Prostate gland (tissue), 2 donors: ENCODE data around the gene CAPN15. TPM values are rescaled to one million over a fixed set of nuclear protein-coding genes. Genes with fewer than 3 reads are reported as not detected.

Experiments
- DNase-seq: peaks from one replicate; pipeline ENCODE4 v3.0.0-alpha.2; 2019; ENCODE audit warnings: low spot score
- H3K27ac ChIP-seq, 2 donors: fragments of 200-600 bp; sonication (generic); 2 replicates each; pipeline ENCODE4 v1.5.1; 2017 to 2019
- H3K27me3 ChIP-seq: fragments of 200-600 bp; sonication (generic); replicated peaks from 2 replicates; pipeline ENCODE4 v1.5.1; 2019; ENCODE audit not compliant: insufficient read depth
- H3K36me3 ChIP-seq, 2 donors: fragments of 200-600 bp; sonication (generic); 1 replicate in 1 of 2; 2 replicates in 1 of 2; pipeline versions ENCODE4 v1.5.1 to v1.8.1; 2017 to 2019
- H3K4me1 ChIP-seq: fragments of 200-600 bp; sonication (generic); replicated peaks from 2 replicates; pipeline ENCODE4 v1.5.1; 2019
- H3K4me3 ChIP-seq, 2 donors: fragments of 200-600 bp; sonication (generic); 2 replicates each; pipeline ENCODE4 v1.5.1; 2017 to 2019
- H3K9me3 ChIP-seq: fragments of 200-600 bp; sonication (generic); 2 replicates; pipeline ENCODE4 v1.5.1; 2017
- POLR2A ChIP-seq: fragments of 450-650 bp; IDR thresholded peaks from one replicate; pipeline ENCODE4 v1.6.1; 2016; ENCODE audit warnings: antibody characterized with exemption, mild to moderate bottlenecking
- POLR2AphosphoS5 ChIP-seq: sonication (generic); formaldehyde crosslinking; IDR thresholded peaks from one replicate; pipeline ENCODE4 v1.6.1; 2017; ENCODE audit warnings: antibody characterized with exemption
- WGBS: methylation state at CpG from one replicate; pipeline ENCODE4 v1.1.5; 2018; 5-methylcytosine and 5-hydroxymethylcytosine counted together
- intact Hi-C: fragments of 100-400 bp; cut with DNase I; formaldehyde crosslinking; loops from one replicate; pipeline ENCODE4 v1.14.2; 2022
- total RNA-seq, 2 donors: library from RNA; depleted of rRNA; stranded (reverse); fragments of >200 nt; gene quantifications; one replicate each; pipeline ENCODE4 v1.1.0, GENCODE V29; 2016
- TF ChIP-seq, protein P1 (sequence below), 4 experiments: fragments of 200-600 bp in 2 of 4; fragments of 450-650 bp in 2 of 4; sonication (generic) in 2 of 4; IDR thresholded peaks; 1 replicate in 3 of 4; 2 replicates in 1 of 4; pipeline ENCODE4 v1.5.1; 2016 to 2019; ENCODE audit warnings: antibody characterized with exemption in 4 of 4, mild to moderate bottlenecking in 2 of 4, moderate library complexity in 2 of 4

CAPN15 gene
- total RNA-seq, 2 donors from 2014 or later = 59.7 to 80.7 TPM

DNA sequence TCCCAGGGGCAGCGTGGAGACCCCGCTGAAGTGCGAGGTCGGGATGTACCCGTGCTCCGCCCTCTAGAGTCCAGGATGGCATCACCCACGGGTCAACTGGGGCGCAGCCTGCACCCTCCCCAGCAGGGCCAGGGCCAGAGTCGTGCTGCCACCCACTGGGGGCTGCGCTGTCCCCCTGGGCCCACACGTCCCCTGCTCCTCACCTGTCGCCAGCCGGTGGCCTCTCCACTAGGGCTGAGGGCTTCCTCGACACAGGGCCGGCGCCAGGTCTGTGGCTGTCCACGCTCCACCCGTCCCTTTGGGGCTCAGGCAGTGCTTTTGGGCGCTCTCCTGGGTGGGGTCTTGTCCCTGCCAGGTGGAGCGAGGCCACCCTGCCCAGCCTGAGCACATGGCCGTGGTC lies 21.1 kb downstream of the CAPN15 start:
- Histone ChIP-seq H3K27me3 (no peaks in the 10 kb centered on the region), H3K36me3 (no peaks in the 10 kb centered on the region), H3K4me3 (no peak overlapping the region), H3K4me1 (no peaks in the 10 kb centered on the region), H3K27ac (no peak overlapping the region), H3K9me3 (no peaks in the 10 kb centered on the region)
- TF ChIP-seq POLR2A (no peak), POLR2AphosphoS5 (no peak)
- TF ChIP-seq, protein P1, sequence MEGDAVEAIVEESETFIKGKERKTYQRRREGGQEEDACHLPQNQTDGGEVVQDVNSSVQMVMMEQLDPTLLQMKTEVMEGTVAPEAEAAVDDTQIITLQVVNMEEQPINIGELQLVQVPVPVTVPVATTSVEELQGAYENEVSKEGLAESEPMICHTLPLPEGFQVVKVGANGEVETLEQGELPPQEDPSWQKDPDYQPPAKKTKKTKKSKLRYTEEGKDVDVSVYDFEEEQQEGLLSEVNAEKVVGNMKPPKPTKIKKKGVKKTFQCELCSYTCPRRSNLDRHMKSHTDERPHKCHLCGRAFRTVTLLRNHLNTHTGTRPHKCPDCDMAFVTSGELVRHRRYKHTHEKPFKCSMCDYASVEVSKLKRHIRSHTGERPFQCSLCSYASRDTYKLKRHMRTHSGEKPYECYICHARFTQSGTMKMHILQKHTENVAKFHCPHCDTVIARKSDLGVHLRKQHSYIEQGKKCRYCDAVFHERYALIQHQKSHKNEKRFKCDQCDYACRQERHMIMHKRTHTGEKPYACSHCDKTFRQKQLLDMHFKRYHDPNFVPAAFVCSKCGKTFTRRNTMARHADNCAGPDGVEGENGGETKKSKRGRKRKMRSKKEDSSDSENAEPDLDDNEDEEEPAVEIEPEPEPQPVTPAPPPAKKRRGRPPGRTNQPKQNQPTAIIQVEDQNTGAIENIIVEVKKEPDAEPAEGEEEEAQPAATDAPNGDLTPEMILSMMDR (IDR thresholded peaks at IDR 0.05) = no peak
- DNase-seq = no peak
- 93% methylated on average over 15 of the region's 21 CpGs for WGBS
- intact Hi-C loops = no loop called here

GRCh38 chr16:549544-550263 lies 22.2 kb downstream of the CAPN15 start:
- WGBS = 92% methylated on average over 49 of the region's 54 CpGs
- no peaks in the 10 kb centered on the region for H3K27me3 ChIP-seq
- no peak for DNase-seq
- H3K9me3 ChIP-seq = no peaks in the 10 kb centered on the region
- no peak for TF ChIP-seq POLR2A
- TF ChIP-seq POLR2AphosphoS5 = no peak
- TF ChIP-seq, protein P1 (IDR thresholded peaks at IDR 0.05) = no peak
- H3K27ac ChIP-seq = no peak overlapping the region
- H3K4me3 ChIP-seq = no peak overlapping the region
- H3K36me3 ChIP-seq = no peaks in the 10 kb centered on the region
- intact Hi-C loops = no loop called here
- no peaks in the 10 kb centered on the region for H3K4me1 ChIP-seq

DNA sequence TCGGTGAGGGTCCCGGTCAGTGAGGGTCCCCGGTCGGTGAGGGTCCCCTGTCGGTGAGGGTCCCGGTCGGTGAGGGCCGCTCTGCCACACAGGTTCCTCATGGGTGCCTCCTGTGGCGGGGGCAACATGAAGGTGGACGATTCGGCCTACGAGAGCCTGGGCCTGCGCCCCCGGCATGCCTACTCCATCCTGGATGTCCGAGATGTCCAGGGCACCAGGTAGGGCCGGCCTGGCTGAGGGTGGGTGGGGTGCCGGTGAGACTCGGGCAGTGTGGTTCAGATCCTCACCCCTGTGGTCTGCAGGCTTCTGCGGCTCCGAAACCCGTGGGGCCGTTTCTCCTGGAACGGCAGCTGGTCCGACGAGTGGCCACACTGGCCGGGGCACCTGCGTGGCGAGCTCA lies 23.7 kb downstream of the CAPN15 start:
- WGBS = 96% methylated on average over 26 of the region's 28 CpGs
- no peak for DNase-seq
- H3K27ac ChIP-seq = no peak overlapping the region
- H3K4me3 ChIP-seq = no peak overlapping the region
- H3K4me1 ChIP-seq = no peaks in the 10 kb centered on the region
- H3K9me3 ChIP-seq = no peaks in the 10 kb centered on the region
- H3K36me3 ChIP-seq = no peaks in the 10 kb centered on the region
- H3K27me3 ChIP-seq = no peaks in the 10 kb centered on the region
- TF ChIP-seq, protein P1 (IDR thresholded peaks at IDR 0.05) = no peak
- TF ChIP-seq POLR2AphosphoS5 (no peak), POLR2A (no peak)
- intact Hi-C loops = no loop called here

DNA sequence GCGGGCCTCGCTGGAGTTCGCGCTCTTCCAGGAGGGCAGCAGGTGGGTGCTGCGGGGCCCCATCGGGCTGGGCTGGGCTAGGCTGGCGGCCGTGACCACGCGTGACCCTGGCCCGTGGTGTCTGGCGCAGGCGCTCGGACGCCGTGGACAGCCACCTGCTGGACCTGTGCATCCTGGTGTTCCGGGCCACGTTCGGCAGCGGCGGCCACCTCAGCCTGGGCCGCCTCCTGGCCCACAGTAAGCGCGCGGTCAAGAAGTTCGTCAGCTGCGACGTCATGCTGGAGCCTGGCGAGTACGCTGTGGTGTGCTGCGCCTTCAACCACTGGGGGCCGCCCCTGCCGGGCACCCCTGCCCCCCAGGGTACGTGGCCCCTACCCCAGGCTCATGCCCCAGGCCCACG lies 24.7 kb downstream of the CAPN15 start:
- Histone ChIP-seq H3K36me3 (no peaks in the 10 kb centered on the region), H3K4me3 (no peak overlapping the region), H3K9me3 (no peaks in the 10 kb centered on the region), H3K4me1 (no peaks in the 10 kb centered on the region), H3K27ac (no peak overlapping the region), H3K27me3 (no peaks in the 10 kb centered on the region)
- TF ChIP-seq POLR2A (no peak), POLR2AphosphoS5 (no peak)
- TF ChIP-seq, protein P1 (IDR thresholded peaks at IDR 0.05) = no peak
- whole genome bisulfite sequencing = 98% methylated on average over 11 of the region's 35 CpGs
- intact Hi-C loops = no loop called here
- no peak for DNase-seq

GRCh38 chr16:553601-554296 lies 26.2 kb downstream of the CAPN15 start:
- no peak overlapping the region for H3K4me3 ChIP-seq
- TF ChIP-seq POLR2AphosphoS5 (no peak), POLR2A (no peak)
- TF ChIP-seq, protein P1 (IDR thresholded peaks at IDR 0.05) = no peak
- H3K36me3 ChIP-seq = no peaks in the 10 kb centered on the region
- intact Hi-C loops = no loop called here
- DNase-seq = no peak
- H3K27ac ChIP-seq = no peak overlapping the region
- no peaks in the 10 kb centered on the region for H3K9me3 ChIP-seq
- no peaks in the 10 kb centered on the region for H3K27me3 ChIP-seq
- H3K4me1 ChIP-seq = no peaks in the 10 kb centered on the region
- 90% methylated on average over 28 of the region's 33 CpGs for WGBS
